Activated CD8-positive, alpha-beta T cell treated with anti-CD3 and anti-CD28 coated beads for 36 hours (primary cell): Measurements from ENCODE around the gene PATJ. TPM values are rescaled to one million over a fixed set of nuclear protein-coding genes. Genes with fewer than 3 reads are reported as not detected.

ENCODE experiments used
- ATAC-seq: fragments of 200-7000 bp; cut with Tn5 transposase; one replicate; pipeline ENCODE4 v1.10.0; 2021; ENCODE audit warnings: mild to moderate bottlenecking, moderate library complexity
- CTCF ChIA-PET: fragments of 350-600 bp; sonication (Branson Sonifier 250); formaldehyde crosslinking; loops from one replicate; lab custom pipeline; 2021; ENCODE audit warnings: antibody characterized with exemption; lab: Charles Lee
- POLR2A ChIA-PET: fragments of 350-600 bp; sonication (Branson Sonifier 250); formaldehyde crosslinking; loops from one replicate; lab custom pipeline; 2021; ENCODE audit warnings: antibody characterized with exemption; lab: Charles Lee
- DNase-seq: peaks from one replicate; pipeline ENCODE4 v3.0.0-alpha.2; 2020
- H3K27ac Mint-ChIP-seq: one replicate; pipeline ENCODE4 v1.8.0; 2021; ENCODE audit warnings: mild to moderate bottlenecking, mixed read lengths
- H3K27me3 Mint-ChIP-seq: one replicate; pipeline ENCODE4 v1.8.0; 2021; ENCODE audit warnings: mixed read lengths
- H3K36me3 Mint-ChIP-seq: one replicate; pipeline ENCODE4 v1.8.0; 2021; ENCODE audit warnings: low read depth, mixed read lengths
- H3K4me1 Mint-ChIP-seq: one replicate; pipeline ENCODE4 v1.8.0; 2021; ENCODE audit warnings: low read depth, mixed read lengths
- H3K4me3 Mint-ChIP-seq: one replicate; pipeline ENCODE4 v1.8.0; 2021; ENCODE audit warnings: mild to moderate bottlenecking, moderate library complexity, mixed read lengths
- H3K9me3 Mint-ChIP-seq: one replicate; pipeline ENCODE4 v1.8.0; 2021; ENCODE audit warnings: mixed read lengths
- CTCF ChIP-seq: fragments of 200-600 bp; IDR thresholded peaks from one replicate; pipeline ENCODE4 v1.8.0; 2022; ENCODE audit warnings: antibody characterized with exemption, mild to moderate bottlenecking
- intact Hi-C: fragments of 100-400 bp; cut with micrococcal nuclease; formaldehyde crosslinking; loops from one replicate; pipeline ENCODE4 v1.10.0; 2022
- total RNA-seq, 2 experiments: library from RNA; stranded (reverse); gene quantifications; one replicate each; pipeline ENCODE4 v1.2.3, GENCODE V29; 2021

PATJ gene
- total RNA-seq, 2 experiments from 2014 or later, result 8.1 to 9.2 TPM

GRCh38 chr1:61748566-61748965 is 6.3 kb downstream of the PATJ start:
- no peak for ATAC-seq
- ChIA-PET POLR2A (no interaction called here), CTCF (interaction anchor here (0.6 kb wide), 1 partner anchor 43 kb away, joined by 3 read pairs; no protein-coding TSS in a partner anchor)
- H3K36me3 Mint-ChIP-seq, result no peaks in the 10 kb centered on the region
- TF ChIP-seq CTCF, result no peak
- no peak overlapping the region for H3K27ac Mint-ChIP-seq
- H3K4me3 Mint-ChIP-seq, result no peak overlapping the region
- intact Hi-C loops, result no loop called here
- peaks cover 10% of the 10 kb centered on the region for H3K4me1 Mint-ChIP-seq
- DNase-seq, result no peak
- H3K9me3 Mint-ChIP-seq, result no peaks in the 10 kb centered on the region
- no peaks in the 10 kb centered on the region for H3K27me3 Mint-ChIP-seq

- no peaks in the 10 kb centered on the region for H3K36me3 Mint-ChIP-seq
- peaks cover 15% of the 10 kb centered on the region for H3K4me1 Mint-ChIP-seq
- H3K27me3 Mint-ChIP-seq, result no peaks in the 10 kb centered on the region
- H3K9me3 Mint-ChIP-seq, result no peaks in the 10 kb centered on the region
- no peak for TF ChIP-seq CTCF
- intact Hi-C loops, result no loop called here
- CTCF ChIA-PET, result interaction anchor here (1.6 kb wide), 1 partner anchor 29 kb away, joined by 3 read pairs; no protein-coding TSS in a partner anchor
- H3K27ac Mint-ChIP-seq, result no peak overlapping the region
- POLR2A ChIA-PET, result interaction anchor here (0.8 to 1.0 kb wide), 2 partner anchors 10 to 24 kb away, joined by 3 to 4 read pairs; partner anchors contain the start of gene TM2D1
- DNase-seq (no peak), ATAC-seq (no peak)
- no peak overlapping the region for H3K4me3 Mint-ChIP-seq
Observed at GRCh38 chr1:61749574-61749973, 7.3 kb downstream of the PATJ start.

GRCh38 chr1:61752921-61753389 is 10.7 kb downstream of the PATJ start:
- intact Hi-C loops, result no loop called here
- ATAC-seq, result no peak
- Mint-ChIP-seq H3K4me3 (no peak overlapping the region), H3K36me3 (no peaks in the 10 kb centered on the region), H3K27me3 (no peaks in the 10 kb centered on the region), H3K4me1 (peaks cover 16% of the 10 kb centered on the region), H3K27ac (no peak overlapping the region), H3K9me3 (no peaks in the 10 kb centered on the region)
- no peak for TF ChIP-seq CTCF
- ChIA-PET CTCF (no interaction called here), POLR2A (no interaction called here)
- no peak for DNase-seq

- H3K9me3 Mint-ChIP-seq, result no peaks in the 10 kb centered on the region
- H3K36me3 Mint-ChIP-seq, result no peaks in the 10 kb centered on the region
- H3K4me1 Mint-ChIP-seq, result peaks cover 17% of the 10 kb centered on the region
- ATAC-seq (peak; percentile 51), DNase-seq (no peak)
- no peak for TF ChIP-seq CTCF
- CTCF ChIA-PET, result no interaction called here
- POLR2A ChIA-PET, result no interaction called here
- H3K4me3 Mint-ChIP-seq, result no peak overlapping the region
- no peak overlapping the region for H3K27ac Mint-ChIP-seq
- no peaks in the 10 kb centered on the region for H3K27me3 Mint-ChIP-seq
- intact Hi-C loops, result no loop called here
Observed at GRCh38 chr1:61753998-61754508, 11.8 kb downstream of the PATJ start.

GRCh38 chr1:61754545-61754944 is 12.3 kb downstream of the PATJ start:
- no peak for TF ChIP-seq CTCF
- intact Hi-C loops, result no loop called here
- H3K4me1 Mint-ChIP-seq, result peaks cover 17% of the 10 kb centered on the region
- ATAC-seq (no peak), DNase-seq (no peak)
- ChIA-PET POLR2A (no interaction called here), CTCF (no interaction called here)
- H3K9me3 Mint-ChIP-seq, result no peaks in the 10 kb centered on the region
- H3K36me3 Mint-ChIP-seq, result no peaks in the 10 kb centered on the region
- no peak overlapping the region for H3K27ac Mint-ChIP-seq
- H3K4me3 Mint-ChIP-seq, result no peak overlapping the region
- H3K27me3 Mint-ChIP-seq, result no peaks in the 10 kb centered on the region
